Measurements from ENCODE around the gene ZBED2. TPM values are rescaled to one million over a fixed set of nuclear protein-coding genes. Genes with fewer than 3 reads are reported as not detected.

ZBED2 gene
- total RNA-seq, 1 donor from 2014 or later, result not detected

DNA sequence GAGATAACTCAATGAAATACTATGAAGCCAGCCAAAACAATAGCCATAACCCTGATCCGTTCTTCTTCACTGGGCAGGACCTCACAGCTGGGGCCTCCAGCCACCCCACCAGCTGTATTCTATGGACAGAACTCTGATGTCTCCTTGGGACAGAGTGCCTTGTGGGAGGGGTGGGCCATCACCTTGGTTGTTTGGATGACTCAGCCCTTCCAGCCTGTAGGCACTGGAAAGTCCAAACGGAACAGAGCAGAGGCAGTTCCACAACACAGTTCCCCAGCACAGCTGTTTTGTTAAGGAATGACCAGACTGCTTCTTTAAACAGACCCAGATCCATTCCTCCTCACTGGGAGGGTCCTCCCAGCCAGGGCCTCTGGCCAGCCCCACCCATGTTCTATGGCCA is 31.9 kb upstream of the ZBED2 start:
- DNase-seq, result no peak
- Mint-ChIP-seq H3K36me3 (ENCODE audit: unreplicated experiment) (peaks cover 6% of the 10 kb centered on the region), H3K27ac (ENCODE audit: unreplicated experiment) (no peak overlapping the region), H3K27me3 (ENCODE audit: unreplicated experiment) (no peaks in the 10 kb centered on the region), H3K9me3 (ENCODE audit: unreplicated experiment) (no peaks in the 10 kb centered on the region), H3K4me1 (ENCODE audit: low read depth, unreplicated experiment) (no peaks in the 10 kb centered on the region), H3K4me3 (ENCODE audit: unreplicated experiment) (no peak overlapping the region)
- TF ChIP-seq, protein P1, sequence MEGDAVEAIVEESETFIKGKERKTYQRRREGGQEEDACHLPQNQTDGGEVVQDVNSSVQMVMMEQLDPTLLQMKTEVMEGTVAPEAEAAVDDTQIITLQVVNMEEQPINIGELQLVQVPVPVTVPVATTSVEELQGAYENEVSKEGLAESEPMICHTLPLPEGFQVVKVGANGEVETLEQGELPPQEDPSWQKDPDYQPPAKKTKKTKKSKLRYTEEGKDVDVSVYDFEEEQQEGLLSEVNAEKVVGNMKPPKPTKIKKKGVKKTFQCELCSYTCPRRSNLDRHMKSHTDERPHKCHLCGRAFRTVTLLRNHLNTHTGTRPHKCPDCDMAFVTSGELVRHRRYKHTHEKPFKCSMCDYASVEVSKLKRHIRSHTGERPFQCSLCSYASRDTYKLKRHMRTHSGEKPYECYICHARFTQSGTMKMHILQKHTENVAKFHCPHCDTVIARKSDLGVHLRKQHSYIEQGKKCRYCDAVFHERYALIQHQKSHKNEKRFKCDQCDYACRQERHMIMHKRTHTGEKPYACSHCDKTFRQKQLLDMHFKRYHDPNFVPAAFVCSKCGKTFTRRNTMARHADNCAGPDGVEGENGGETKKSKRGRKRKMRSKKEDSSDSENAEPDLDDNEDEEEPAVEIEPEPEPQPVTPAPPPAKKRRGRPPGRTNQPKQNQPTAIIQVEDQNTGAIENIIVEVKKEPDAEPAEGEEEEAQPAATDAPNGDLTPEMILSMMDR (IDR thresholded peaks at IDR 0.05; ENCODE audit: partially characterized antibody, unreplicated experiment), result no peak

DNA sequence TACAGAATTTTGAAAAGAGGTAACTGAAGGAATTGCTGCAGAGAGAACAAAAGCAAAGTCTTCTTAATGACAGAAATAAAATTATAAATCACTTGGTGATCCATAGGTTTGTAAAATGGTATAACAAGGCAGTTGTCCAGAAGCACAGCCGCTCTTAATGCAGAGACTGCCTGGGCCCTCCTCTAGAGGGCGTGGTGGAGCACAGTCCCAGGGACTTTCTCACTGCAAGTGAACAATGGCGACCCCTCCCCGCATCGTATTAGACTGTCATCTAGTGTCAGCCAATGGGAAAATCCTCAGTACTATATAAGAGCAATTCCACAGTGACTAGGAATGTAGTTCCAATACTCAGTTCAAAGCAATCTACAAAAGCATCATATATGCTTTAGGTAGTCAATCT is 26.4 kb upstream of the ZBED2 start:
- Mint-ChIP-seq H3K4me3 (ENCODE audit: unreplicated experiment) (no peak overlapping the region), H3K36me3 (ENCODE audit: unreplicated experiment) (no peaks in the 10 kb centered on the region), H3K27me3 (ENCODE audit: unreplicated experiment) (no peaks in the 10 kb centered on the region), H3K9me3 (ENCODE audit: unreplicated experiment) (peaks cover 3% of the 10 kb centered on the region), H3K4me1 (ENCODE audit: low read depth, unreplicated experiment) (no peaks in the 10 kb centered on the region), H3K27ac (ENCODE audit: unreplicated experiment) (no peak overlapping the region)
- DNase-seq, result peak; percentile 57
- TF ChIP-seq, protein P1 (IDR thresholded peaks at IDR 0.05; ENCODE audit: partially characterized antibody, unreplicated experiment), result no peak

DNA sequence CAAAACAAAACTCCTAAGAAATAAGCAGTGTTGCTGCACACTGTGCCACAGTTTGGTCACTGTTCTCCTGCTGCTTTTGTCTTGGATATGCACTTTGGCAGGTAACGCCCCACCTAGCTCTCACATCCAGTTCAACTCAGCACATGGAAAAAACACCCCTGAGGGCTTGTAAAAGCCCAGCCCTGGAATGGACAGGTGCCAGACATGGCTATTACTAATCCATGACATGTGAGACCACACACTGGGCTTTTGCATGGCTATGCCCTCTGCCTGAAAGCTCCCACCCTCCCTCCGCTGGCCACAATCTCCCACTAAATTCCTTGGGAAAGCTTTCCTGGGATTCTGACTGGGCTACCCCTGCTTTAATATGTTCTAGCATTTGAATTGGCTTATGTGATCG is 24.7 kb upstream of the ZBED2 start:
- no peaks in the 10 kb centered on the region for H3K27me3 Mint-ChIP-seq (ENCODE audit: unreplicated experiment)
- H3K27ac Mint-ChIP-seq (ENCODE audit: unreplicated experiment), result no peak overlapping the region
- H3K9me3 Mint-ChIP-seq (ENCODE audit: unreplicated experiment), result peaks cover 7% of the 10 kb centered on the region
- H3K4me1 Mint-ChIP-seq (ENCODE audit: low read depth, unreplicated experiment), result no peaks in the 10 kb centered on the region
- H3K36me3 Mint-ChIP-seq (ENCODE audit: unreplicated experiment), result no peaks in the 10 kb centered on the region
- no peak for DNase-seq
- TF ChIP-seq, protein P1 (IDR thresholded peaks at IDR 0.05; ENCODE audit: partially characterized antibody, unreplicated experiment), result no peak
- H3K4me3 Mint-ChIP-seq (ENCODE audit: unreplicated experiment), result no peak overlapping the region

DNA sequence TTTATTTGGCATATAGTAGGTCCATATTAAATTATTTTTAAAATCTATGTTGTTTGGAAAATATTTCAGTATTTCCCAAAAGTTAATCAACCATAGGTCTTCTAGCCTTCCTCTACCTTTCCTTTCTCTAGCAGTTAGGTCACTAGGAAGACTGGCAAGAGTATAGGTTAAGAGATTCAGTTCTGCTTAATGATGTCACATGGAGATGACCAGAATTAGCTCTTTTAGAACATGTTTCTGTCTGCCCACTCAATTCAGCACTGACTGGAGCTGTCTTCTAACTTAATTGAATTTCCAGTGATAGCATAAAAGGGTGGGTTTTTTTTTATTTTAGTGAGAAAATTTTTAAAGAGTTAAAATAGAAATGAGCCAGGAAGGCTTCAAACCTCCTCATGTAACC is 23.8 kb upstream of the ZBED2 start:
- Mint-ChIP-seq H3K27ac (ENCODE audit: unreplicated experiment) (no peak overlapping the region), H3K4me1 (ENCODE audit: low read depth, unreplicated experiment) (no peaks in the 10 kb centered on the region), H3K36me3 (ENCODE audit: unreplicated experiment) (no peaks in the 10 kb centered on the region), H3K4me3 (ENCODE audit: unreplicated experiment) (no peak overlapping the region), H3K27me3 (ENCODE audit: unreplicated experiment) (no peaks in the 10 kb centered on the region), H3K9me3 (ENCODE audit: unreplicated experiment) (peaks cover 7% of the 10 kb centered on the region)
- no peak for DNase-seq
- TF ChIP-seq, protein P1 (IDR thresholded peaks at IDR 0.05; ENCODE audit: partially characterized antibody, unreplicated experiment), result no peak

DNA sequence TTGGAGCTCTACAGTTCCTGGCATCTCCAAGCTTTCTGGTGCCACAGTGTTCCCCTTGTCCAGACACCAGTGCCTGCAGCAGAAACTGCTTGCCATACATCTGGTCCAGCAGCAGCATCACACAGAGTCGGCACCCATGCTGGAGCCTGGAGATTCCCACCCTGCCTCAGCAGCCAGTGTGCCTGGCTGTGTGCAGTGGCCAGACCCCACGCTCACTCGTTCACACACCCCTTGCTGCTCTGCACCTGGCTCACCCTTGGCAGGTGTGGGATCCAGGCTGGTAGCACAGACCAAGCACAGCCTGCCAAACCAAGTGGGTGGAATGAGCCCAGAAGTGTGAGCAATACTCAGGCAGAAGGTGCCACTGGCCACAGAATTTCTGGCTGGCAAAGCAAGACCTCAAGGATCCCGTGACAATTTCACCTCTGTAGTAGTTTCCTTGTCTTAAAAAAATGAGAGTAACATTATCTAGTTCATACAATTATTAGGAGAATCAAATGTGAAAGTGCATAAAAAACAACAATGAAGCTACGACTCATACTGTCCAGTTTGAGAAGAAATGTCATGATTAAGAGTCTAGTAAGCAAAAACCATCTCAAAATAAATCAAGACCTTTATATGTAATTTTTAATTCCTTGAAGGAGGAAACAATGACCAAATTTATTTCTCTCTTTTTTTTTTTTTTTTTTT is 22.9 kb upstream of the ZBED2 start:
- Mint-ChIP-seq H3K27ac (ENCODE audit: unreplicated experiment) (no peak overlapping the region), H3K4me3 (ENCODE audit: unreplicated experiment) (no peak overlapping the region), H3K36me3 (ENCODE audit: unreplicated experiment) (no peaks in the 10 kb centered on the region), H3K4me1 (ENCODE audit: low read depth, unreplicated experiment) (no peaks in the 10 kb centered on the region), H3K9me3 (ENCODE audit: unreplicated experiment) (peaks cover 7% of the 10 kb centered on the region), H3K27me3 (ENCODE audit: unreplicated experiment) (no peaks in the 10 kb centered on the region)
- no peak for DNase-seq
- TF ChIP-seq, protein P1 (IDR thresholded peaks at IDR 0.05; ENCODE audit: partially characterized antibody, unreplicated experiment), result no peak
